ENCODE measurements around the gene KIRREL3. TPM values are rescaled to one million over a fixed set of nuclear protein-coding genes. Genes with fewer than 3 reads are reported as not detected.

KIRREL3 gene
- total RNA-seq, 4 donors from 2014 or later, result 0.19 TPM; not detected in 3

DNA sequence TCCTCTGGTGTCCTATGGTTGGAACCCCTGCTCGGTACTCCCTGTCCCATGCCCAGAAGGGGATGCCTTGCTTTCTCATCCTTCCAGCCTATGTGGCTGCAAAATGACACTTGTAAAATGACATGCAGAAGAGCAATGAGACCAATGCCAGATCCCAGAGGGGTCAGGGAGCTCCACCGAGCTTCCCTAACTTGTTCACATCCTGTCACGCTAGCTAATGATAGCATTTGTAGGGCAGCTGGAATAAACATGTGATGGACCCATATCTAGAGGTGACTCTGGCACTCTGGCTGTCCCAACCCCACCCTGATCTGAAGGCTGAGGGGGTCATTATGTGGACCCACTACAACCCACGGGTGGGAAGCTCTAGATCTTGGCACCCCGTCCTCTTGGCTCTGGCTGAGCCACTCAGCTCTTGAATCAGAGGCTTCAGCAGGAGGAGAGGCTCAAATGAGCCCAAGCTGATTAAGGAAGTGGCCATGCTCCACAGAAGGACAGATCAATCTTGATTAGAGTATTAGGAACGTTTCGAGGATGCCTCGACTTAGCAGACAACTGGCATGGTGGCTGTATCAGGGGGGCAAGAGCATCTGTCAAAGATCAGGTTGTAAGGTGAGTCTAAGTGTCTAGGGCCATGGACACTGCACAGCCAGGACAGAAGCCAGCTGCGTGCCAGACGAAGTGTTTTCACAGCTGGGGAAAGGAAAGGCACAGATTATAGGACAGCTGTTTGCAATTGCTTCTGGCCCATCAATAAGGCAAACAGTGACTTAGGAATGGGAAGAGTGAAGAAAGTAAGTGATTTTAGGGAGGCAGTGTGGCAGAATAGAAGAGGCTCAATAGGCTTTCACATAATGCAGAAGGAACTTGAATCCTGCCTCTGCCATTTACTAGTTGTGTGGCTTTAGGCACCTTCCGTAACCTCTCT, 182.8 kb downstream of the KIRREL3 start:
- TF ChIP-seq, protein P1, sequence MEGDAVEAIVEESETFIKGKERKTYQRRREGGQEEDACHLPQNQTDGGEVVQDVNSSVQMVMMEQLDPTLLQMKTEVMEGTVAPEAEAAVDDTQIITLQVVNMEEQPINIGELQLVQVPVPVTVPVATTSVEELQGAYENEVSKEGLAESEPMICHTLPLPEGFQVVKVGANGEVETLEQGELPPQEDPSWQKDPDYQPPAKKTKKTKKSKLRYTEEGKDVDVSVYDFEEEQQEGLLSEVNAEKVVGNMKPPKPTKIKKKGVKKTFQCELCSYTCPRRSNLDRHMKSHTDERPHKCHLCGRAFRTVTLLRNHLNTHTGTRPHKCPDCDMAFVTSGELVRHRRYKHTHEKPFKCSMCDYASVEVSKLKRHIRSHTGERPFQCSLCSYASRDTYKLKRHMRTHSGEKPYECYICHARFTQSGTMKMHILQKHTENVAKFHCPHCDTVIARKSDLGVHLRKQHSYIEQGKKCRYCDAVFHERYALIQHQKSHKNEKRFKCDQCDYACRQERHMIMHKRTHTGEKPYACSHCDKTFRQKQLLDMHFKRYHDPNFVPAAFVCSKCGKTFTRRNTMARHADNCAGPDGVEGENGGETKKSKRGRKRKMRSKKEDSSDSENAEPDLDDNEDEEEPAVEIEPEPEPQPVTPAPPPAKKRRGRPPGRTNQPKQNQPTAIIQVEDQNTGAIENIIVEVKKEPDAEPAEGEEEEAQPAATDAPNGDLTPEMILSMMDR (IDR thresholded peaks at IDR 0.05), result no peak
- TF ChIP-seq POLR2A (IDR thresholded peaks at IDR 0.05), result no peak
- Histone ChIP-seq H3K27ac (no peak overlapping the region), H3K4me3 (no peak overlapping the region), H3K27me3 (no peaks in the 10 kb centered on the region), H3K4me1 (no peaks in the 10 kb centered on the region), H3K9me3 (no peaks in the 10 kb centered on the region), H3K36me3 (no peaks in the 10 kb centered on the region)
- WGBS, 2 donors, result 53 to 57% methylated on average over 10 to 11 of the region's 11 CpGs
- no peak for DNase-seq
- intact Hi-C loops (cut with DNase I), result no loop called here

DNA sequence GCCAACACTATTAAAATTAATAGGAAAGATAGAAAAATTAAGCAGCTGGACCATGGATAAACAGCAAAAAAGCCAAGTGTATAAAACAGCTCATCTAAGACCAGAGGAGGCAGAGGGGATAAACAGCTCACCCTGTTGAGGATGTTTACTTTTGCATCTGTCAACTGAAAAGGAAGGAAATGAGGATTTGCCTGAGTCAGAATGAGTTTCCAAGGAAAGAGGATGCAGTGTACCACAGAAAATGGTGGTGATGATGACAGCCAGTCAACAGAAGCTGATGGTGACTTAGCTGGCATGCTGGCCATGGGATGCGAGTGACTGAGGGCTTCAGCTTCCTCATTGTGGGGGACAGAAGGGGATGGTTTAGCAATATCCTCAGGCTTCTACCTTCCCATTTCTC, 183.5 kb downstream of the KIRREL3 start:
- intact Hi-C loops (cut with DNase I), result no loop called here
- Histone ChIP-seq H3K4me1 (no peaks in the 10 kb centered on the region), H3K27me3 (no peaks in the 10 kb centered on the region), H3K36me3 (no peaks in the 10 kb centered on the region), H3K9me3 (no peaks in the 10 kb centered on the region), H3K27ac (no peak overlapping the region), H3K4me3 (no peak overlapping the region)
- 63 to 69% methylated on average over 1 of the region's 1 CpG for WGBS, 2 donors
- no peak for DNase-seq
- TF ChIP-seq POLR2A (IDR thresholded peaks at IDR 0.05), result no peak
- TF ChIP-seq, protein P1 (IDR thresholded peaks at IDR 0.05), result no peak

DNA sequence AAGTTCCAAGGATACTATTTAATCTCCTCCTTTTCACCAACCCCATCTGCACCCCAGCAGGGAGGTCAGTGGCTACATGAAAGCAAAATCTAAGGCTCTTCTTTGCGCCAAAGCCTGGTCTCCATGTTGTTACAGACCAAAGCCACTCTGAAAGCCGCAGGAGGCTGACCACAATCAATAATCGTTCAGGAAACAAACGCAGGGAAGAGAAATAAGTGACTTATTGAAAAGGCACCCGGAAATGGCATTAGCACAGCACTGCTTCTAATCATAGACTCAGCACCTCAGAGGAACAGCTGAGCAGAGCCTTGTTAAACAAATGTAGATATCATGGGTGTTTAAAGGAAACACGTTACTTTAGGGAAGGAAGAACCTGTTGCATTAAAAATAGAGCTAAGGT, 183.9 kb downstream of the KIRREL3 start:
- intact Hi-C loops (cut with DNase I), result no loop called here
- no peaks in the 10 kb centered on the region for H3K4me1 ChIP-seq
- 13 to 38% methylated on average over 5 to 6 of the region's 6 CpGs for WGBS, 2 donors
- no peaks in the 10 kb centered on the region for H3K27me3 ChIP-seq
- no peaks in the 10 kb centered on the region for H3K36me3 ChIP-seq
- no peak for DNase-seq
- no peak overlapping the region for H3K27ac ChIP-seq
- no peaks in the 10 kb centered on the region for H3K9me3 ChIP-seq
- TF ChIP-seq, protein P1 (IDR thresholded peaks at IDR 0.05), result no peak
- TF ChIP-seq POLR2A (IDR thresholded peaks at IDR 0.05), result no peak
- no peak overlapping the region for H3K4me3 ChIP-seq

DNA sequence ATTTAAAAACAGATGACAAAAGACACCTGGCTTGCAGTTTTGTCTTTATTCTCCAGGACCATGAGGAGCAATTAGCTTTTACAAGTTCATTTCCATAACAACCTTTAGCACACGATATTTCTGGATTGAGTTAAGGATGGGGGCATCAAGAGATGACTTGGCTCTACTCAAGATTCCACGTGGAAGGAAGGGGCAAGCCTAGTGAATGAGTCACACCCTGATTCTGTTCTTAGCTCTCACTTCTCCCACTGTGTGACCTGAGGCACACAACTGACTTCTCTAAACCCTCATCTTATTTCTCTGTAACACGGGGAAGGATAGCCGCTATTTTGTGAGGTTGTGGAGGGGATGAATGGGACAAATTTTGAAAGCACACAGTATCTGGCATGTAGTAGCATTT, 185.5 kb downstream of the KIRREL3 start:
- Histone ChIP-seq H3K4me1 (no peaks in the 10 kb centered on the region), H3K9me3 (no peaks in the 10 kb centered on the region), H3K36me3 (no peaks in the 10 kb centered on the region), H3K27ac (no peak overlapping the region), H3K27me3 (no peaks in the 10 kb centered on the region), H3K4me3 (no peak overlapping the region)
- no peak for DNase-seq
- WGBS, 2 donors, result 68 to 69% methylated on average over 4 of the region's 4 CpGs
- intact Hi-C loops (cut with DNase I), result no loop called here
- TF ChIP-seq, protein P1 (IDR thresholded peaks at IDR 0.05), result no peak
- no peak for TF ChIP-seq POLR2A (IDR thresholded peaks at IDR 0.05)

DNA sequence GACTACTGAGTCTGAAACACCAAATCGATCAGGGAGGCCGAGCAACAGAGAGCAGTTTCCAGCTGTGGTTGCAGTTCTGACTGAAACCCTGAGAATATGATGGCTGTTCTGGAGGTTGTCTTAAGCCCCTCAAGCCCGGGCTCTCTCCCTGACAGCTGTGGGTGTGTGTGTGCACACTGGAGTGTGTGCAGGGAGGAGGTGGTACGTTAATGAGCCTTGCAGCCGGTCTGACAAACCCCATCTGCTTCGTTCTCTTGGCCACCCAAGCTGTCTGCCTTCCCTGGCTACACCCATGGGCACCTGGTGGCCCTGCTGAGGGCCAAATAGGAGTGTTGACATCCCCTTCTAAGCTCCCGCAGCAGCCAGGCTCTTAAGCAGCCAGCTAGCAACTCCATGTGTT, 189.8 kb downstream of the KIRREL3 start:
- TF ChIP-seq, protein P1 (IDR thresholded peaks at IDR 0.05), result no peak
- no peak for TF ChIP-seq POLR2A (IDR thresholded peaks at IDR 0.05)
- no peaks in the 10 kb centered on the region for H3K4me1 ChIP-seq
- H3K36me3 ChIP-seq, result no peaks in the 10 kb centered on the region
- DNase-seq, result no peak
- 52 to 76% methylated on average over 7 of the region's 7 CpGs for WGBS, 2 donors
- intact Hi-C loops (cut with DNase I), result no loop called here
- no peak overlapping the region for H3K4me3 ChIP-seq
- H3K27me3 ChIP-seq, result no peaks in the 10 kb centered on the region
- no peak overlapping the region for H3K27ac ChIP-seq
- H3K9me3 ChIP-seq, result no peaks in the 10 kb centered on the region

All from esophagus squamous epithelium (tissue), 5 donors.